DMS153 treated with DMSO at 0.1 percent for 48 hours (cell line): ENCODE measurements around the gene GIT2.
A peak's percentile ranks its signal among the peaks of the same experiment; 100 is the strongest.
"Not testable (repeated sequence)": the region's sequence is repeated elsewhere in the genome, so short reads cannot be mapped to it uniquely, and the experiment has no call there.

Experiments used
- DNase-seq: peaks from one replicate; lab custom pipeline; 2025; ENCODE audit not compliant: unreplicated experiment; lab: John Stamatoyannopoulos, UW

GIT2 gene

DNA sequence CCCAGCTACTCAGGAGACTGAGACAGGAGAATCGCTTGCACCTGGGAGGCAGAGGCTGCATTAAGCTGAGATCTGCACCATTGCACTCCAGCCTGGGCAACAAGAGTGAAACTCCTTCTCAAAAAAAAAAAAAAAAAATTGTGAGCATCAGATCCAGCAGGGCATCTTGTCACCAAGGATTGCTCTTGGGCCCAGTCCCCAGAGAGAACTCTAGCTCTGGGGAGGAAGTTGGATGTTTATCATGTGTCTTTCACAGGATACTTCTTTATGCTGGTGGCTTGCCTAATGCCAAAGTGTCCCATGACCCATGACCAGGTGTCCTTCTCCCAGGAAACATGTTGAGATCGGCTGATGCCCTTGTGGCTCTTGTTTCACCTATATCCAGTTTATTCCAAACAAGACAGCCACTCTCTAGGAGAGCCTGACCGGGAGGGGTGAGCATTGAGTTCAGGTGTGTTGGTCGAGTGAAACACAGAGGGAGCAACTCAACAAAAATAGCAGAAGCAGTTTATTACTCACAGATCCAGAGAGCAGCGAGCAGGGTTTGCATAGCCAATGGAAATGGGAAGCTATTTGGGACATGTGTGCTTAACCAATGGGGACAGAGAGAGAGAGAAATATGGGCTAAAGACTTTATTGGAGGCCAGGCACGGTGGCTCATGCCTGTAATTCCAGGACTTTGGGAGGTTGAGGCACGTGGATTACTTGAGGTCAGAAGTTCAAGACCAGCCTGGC is 102.7 kb downstream of the GIT2 start:
- no peak for DNase-seq

DNA sequence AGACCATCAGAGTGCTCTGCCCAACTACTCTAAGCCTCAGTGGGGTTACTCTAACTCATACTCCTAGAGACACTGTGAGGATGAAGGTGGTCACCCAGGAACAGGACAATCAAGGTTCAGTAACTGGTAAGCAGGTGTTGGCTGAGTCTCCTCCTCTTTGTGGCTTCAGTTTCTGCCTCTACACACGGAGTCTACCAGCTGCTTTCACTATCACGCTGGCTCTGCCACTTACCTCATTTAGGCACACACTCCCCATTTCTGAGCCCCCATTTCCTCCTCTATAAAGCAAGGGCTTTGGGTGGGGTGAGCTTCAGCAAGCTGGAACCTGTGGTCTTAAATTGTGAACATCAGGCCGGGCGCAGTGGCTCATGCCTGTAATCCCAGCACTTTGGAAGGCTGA is 103.4 kb downstream of the GIT2 start:
- no peak for DNase-seq

DNA sequence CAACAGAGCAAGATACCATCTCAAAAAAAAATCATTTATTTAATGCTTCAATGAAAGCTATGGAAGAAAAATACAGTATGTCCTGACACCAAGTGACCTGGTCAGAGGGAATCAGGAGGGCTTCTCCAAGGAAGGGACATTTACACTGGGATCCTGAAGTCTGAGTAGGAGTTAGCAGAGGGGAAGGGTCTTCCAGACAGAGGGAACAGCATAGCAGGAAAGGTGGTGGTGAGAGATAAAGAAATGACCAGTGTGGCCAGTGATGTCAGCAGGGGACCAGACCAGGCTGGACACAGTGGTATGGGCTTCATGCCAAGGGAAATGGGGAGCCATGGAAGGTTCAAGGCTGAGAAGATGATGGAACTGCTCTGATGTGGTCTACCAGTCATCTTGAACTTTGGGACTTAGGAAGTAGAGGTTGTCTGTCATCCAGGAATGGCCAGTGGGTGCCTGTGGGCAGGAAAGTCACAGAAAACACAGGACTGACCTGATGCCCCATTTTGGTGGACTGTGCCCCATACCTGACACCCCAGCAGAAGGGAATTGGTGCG is 103.9 kb downstream of the GIT2 start:
- DNase-seq: no peak

DNA sequence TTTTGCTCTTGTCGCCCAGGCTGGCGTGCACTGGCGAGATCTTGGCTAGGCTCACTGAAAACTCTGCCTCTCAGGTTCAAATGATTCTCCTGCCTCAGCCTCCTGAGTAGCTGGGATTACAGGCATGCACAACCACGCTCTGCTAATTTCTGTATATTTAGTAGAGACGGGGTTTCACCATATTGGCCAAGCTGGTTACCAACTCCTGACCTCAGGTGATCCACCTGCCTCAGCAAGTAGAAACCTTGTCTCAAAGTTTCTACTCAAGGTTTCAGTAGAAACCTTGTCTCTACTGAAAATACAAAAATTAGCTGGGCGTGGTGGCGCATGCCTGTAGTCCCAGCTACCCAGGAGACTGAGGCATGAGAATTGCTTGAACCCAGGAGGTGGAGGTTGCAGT is 104.4 kb downstream of the GIT2 start:
- not testable (repeated sequence) for DNase-seq

DNA sequence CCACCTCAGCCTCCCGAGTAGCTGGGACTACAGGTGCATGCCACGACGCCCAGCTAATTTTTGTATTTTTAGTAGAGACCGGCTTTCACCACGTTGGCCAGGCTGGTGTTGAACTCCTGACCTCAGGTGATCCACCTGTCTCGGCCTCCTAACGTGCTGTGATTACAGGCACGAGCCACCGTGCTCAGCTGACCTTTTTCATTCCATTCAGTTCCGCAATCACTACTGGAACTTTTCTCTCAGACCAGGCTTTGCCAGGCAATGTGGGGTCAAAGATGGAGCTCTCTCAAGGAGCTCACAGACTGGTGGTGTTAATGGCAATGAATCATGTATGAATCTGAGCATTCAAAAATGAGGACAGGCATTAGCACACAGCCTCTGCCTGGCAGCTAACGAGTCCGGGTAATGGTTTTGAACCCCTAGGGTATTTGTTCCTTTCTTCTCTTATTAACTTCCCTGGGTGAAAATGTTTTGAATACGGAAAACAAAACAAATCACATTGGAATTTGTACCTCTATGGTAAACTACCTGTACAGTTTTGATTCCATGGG is 105.5 kb downstream of the GIT2 start:
- no peak for DNase-seq

DNA sequence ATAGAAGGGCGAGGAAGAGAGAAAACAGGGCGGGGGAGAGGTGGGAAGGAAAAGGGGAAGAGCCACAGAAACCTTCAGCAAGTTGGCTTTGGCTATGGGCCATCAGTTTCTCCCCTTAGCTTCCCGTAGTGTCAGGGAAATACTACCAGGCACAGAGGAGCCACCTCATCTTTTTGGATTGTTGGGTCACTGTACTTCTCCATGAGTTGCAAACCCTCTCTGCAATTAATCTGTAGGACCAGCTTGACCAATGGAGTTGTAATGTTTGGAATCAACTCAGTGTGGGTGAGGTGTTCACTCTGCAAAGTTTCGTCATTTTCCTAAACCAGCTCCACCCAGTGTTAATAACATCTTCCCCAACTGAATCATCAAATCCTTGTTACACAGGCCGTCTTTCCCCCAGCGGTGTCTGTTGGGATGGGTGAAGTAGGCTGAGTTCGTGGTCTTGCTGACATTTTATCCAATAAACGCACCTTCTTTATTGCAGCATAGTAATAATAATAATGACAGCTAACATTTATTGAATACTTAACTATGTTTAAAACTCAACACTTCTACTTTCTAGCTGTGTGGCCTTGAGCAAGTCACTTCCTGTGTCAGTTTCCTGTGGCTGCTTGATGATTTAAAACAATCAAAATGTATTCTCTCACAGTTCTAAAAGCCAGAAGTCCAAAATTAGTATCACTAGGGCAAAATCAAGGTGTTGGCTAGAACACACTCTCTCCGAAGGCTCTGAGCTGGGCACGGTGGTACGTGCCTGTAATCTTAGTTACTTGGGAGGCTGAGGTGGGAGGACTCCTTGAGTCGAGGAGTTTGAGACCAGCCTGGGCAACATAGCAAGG is 107.8 kb downstream of the GIT2 start:
- no peak for DNase-seq

DNA sequence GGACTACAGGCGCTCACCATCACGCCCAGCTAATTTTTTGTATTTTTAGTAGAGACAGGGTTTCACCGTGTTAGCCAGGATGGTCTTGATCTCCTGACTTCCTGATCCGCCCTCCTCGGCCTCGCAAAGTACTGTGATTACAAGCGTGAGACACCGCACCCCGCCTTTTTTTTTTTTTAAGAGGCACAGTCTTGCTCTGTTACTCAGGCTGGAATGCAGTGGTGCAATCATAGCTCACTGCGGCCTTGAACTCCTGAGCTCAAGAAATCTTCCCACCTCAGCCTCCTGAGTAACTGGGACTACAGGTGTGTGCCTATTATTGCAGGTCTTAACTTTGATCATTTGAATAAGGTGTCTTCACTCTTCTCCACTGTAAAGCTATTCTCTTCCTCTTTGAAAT is 110.6 kb downstream of the GIT2 start:
- no peak for DNase-seq

DNA sequence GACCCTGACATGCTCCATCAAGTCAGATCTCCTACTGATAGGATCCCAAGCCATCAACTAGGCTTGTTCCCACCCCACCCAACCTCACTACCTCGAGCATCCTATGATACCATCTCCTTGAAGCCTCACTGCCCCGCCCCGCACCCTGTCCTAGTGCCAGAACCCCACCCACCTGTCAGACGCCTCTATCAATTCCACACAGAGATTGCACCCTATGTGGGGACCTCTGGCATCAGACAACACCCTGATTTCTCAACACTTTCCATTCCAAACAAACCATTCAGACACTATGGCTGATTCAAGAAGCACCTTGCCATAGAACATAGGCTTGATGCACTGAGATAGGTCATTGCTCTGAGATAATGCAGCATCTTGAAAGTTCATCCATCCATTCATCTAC is 112.7 kb downstream of the GIT2 start:
- no peak for DNase-seq

DNA sequence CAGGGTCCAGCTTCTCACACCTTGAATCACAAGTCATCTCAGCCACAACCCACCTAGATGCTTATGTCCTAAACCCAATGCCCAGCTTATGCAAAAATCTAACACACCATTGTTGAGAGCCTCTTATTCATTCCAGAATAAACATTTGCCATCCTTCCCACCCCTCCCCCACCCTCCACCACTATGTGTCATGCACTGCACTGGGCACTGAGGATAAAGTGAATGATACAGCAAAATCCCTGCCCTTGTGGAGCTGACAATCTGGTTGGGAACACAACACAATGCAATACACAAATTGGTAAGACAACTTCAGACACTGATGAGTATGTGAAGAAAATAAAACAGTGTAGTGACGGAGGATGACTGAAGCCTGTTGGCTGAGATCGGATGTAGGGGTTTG is 114.4 kb downstream of the GIT2 start:
- no peak for DNase-seq

DNA sequence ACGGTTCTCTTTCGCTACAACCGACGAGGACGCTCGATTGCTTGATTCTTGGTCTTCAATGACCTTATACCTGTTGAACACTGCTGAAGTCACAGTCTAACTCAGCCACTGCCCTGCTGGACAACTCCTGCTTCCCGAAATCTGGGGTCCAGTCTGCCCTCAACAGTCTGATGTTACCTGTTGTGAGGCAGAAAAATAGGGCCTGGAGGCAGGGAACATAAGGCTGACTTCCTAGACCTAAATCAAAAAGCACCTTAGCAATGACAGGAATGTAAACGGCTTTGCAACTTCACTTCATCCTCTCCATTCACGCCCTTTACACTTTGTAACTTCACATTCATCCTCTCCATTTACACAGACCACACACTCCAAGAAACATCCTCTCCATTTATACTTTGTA is 115.2 kb downstream of the GIT2 start:
- no peak for DNase-seq

DNA sequence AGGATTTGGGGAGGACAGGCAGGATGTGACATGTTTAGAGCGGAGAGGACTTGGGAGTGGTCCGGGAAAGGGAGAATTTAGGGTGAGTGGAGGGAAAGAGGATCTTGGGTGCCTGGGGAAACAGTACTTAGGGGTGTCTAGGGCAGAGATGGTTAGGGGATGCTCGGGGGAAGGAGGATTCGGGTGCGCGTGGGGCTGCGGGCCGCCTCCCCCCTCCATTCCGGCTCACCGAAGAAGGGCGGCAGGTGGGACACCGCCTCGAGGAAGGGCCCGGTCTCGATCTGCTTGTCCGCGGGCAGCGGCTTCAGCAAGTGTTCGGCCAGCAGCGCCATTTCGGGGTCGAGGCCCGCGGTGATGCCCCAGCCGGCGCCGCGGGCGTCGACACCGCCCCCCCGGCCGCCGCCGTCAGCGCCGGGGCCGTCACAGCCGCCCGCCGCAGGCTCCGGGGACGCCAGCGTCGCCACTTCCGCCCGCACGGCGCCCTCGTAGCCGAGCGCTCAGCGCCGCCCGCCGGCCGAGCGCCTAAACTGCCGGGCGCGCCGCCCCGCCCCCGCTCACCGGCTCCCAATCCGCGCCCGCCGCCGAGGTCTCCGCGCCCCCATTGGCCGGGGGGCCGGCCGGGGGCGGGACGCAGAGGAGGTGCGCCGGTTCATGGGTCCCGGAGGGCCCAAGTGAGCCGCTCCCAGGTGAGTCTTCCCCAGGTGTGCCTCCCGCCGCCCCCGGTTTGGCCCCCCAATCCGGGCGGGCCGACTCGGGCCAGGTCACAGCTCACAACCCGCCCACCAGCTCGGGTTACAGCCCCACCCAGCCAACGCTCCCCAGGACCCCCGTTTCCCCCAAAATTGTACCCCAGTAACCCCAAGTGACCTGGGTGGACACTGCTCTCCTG is 115.9 kb downstream of the GIT2 start, which contains the start of gene GLTP:
GLTP (minus strand) TSS at position 499 of the 889 bp plus-strand sequence; CDS start at position 332, 167 bp downstream.
- peak; percentile 67 for DNase-seq
